ENCODE results near the gene DTNA.

- TF ChIP-seq CTCF (IDR thresholded peaks at IDR 0.05) (no peak), POLR2A (IDR thresholded peaks at IDR 0.05) (no peak)
These were observed 10.1 kb downstream of the DTNA start for GRCh38 chr18:34720220-34720619.

Data from vagina (tissue), 2 donors.